HG02852 (cell line): Measurements from ENCODE around the gene CYFIP1.
"Not testable (repeated sequence)": the region's sequence is repeated elsewhere in the genome, so short reads cannot be mapped to it uniquely, and the experiment has no call there.

Experiments
- ATAC-seq: cut with Tn5 transposase; IDR thresholded peaks from one replicate; pipeline ENCODE4 v1.9.1; 2021; ENCODE audit warnings: mild to moderate bottlenecking, moderate library complexity; ENCODE audit not compliant: unreplicated experiment

Gene CYFIP1

DNA sequence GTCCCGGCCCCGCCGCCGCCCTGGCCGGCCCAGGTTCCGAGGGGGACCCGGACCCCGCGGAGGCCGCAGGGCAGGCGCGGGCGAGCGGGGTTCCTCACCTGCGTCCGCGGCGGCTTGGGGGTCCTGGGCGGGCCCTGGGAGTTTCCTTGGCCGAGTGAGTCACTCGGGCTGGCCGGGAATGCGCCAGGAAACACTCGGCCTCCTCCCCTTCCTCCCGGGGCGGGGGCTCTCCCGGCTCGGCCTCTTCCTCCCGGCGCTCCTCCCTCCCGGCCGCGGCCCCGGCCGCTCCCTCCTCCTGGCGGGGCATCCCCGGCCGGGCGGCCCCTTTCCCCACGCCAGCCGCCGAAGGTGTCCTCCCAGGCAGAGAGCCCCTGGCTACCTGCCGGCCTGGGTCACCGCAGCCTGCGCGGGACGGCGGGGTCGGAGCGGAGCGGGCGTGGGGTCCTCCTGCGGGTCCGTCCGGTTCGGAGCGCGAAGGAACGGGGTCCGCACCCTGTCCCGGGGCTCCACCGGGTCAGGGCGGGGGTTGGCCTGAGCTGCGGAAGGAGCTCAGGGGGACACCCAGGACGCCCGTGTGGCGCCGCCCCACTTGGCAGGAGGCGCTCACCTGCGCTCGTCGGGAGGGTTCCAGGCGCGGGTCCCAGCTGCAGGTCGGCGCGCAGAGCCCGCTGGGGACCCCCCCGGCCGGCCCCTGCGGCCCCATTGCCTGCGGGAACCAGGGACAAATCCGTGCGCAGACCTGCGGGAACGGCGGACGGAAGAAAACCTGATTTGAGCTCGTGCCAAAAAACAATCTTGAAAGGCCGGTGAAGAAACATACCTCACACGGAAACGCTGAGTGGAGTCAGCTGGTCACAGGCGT is at the start of gene CYFIP1:
Gene CYFIP1, minus strand, starts transcription at position 180 of the 862 bp plus-strand sequence. CDS start 33,083 bp downstream, outside the sequence.
- ATAC-seq: peak; percentile 73

DNA sequence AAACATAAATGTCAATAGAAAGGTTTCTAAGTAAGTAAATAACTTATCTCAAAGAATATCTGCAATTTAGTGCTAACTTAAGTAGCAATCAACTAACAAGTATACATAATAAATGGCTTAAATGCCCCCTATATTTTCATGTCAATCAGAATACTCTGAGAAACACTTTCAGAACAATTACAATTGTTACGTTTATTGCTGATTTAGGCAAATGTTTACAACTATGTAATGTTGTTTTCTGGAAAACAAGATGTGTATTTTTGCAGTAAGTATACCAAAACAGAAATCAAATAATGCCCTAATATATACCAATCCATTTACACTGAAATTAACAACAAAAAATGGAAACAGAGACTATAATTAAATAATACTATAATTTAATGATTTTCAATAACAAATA is 46.0 kb upstream of the CYFIP1 start:
- ATAC-seq: no peak

DNA sequence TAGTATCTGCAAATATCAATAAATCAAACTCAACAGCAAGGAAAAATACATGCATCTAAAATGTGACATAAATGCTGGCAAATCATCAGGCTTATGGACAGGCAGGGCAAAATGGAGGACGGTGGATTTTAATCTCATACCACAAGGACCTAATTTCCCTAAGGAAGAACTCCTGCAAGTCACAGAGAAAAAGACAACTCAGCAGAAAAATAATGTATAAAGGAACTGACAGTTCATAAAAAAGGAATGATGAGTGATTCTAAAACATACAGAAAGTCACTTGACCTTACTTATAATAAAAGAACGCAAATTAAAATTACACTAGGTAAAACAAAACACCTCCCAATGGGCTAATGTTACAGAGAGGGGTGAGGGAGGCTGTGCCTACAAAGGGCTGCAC is 42.0 kb upstream of the CYFIP1 start:
- no peak for ATAC-seq

DNA sequence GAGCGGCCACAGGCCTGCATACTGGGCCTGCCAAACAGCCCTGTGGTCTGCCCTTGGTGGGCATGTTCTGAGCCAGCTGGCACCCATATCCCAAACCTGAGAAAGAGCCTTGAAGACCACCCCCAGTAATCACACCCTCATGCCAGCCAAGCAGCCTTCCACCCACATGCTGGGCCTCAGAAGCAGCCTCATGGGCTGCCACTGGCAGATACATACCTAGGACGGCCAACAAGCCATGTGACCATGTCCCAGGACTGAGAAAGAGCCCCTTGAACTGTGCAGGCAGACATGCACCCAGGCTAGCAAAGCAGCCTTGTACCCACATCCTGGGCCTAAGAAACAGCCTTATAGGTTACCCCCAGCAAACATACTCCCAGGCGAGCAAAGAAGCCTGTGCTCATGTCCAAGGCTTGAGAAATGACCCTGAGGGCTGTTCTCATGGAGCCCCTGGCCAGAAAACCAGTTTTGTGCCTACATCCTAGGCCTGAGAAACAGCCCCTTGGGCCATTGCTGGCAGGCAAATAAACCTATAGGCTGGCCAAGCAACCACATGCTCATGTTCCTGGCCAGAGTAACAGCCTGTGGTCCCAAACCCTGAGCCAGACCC is 34.3 kb upstream of the CYFIP1 start:
- no peak for ATAC-seq

DNA sequence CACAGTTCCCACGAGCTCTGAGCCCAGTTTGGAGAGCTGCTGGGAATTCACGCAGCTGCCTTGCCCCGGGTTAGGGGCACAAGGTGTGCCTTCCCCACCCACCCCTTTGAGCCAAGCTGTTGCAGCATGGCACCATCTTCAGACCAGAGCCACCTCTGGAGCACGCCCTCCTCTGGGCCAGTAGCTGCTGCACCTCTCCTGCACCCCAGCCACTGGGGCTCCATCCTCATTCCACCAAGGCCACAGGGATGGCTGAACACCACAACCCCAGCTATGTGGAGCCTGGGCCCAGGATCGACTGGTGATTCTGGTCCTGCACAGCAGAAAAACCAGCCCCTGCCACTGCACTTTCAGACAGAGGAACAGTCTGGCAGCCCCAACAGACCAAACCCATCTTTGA is 33.5 kb upstream of the CYFIP1 start:
- no peak for ATAC-seq

- not testable (repeated sequence) for ATAC-seq
These were observed 32.4 kb upstream of the CYFIP1 start for GRCh38 chr15:23012616-23013015.

GRCh38 chr15:23003736-23004135 is 23.6 kb upstream of the CYFIP1 start:
- no peak for ATAC-seq

DNA sequence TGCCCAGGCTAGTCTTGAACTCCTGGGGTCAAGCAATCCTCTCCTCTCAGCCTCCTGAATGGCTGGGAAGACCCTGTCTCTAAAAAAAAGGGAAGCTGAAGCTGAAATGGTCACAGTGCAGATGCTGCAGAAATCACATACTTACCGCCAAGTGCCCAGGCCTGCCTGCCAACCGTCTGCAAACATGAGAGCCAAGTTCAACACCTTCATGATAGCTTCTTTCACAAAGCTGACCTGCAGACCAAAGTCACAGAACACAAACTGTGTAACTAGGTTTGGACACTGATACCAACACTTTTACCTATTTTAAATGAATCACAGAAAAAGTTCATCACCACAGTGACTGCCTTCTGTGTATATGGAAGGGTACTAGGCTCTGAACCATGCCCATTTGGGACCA is 22.8 kb upstream of the CYFIP1 start:
- no peak for ATAC-seq

- no peak for ATAC-seq
These were observed 15.6 kb upstream of the CYFIP1 start for GRCh38 chr15:22995795-22996194.

GRCh38 chr15:22992024-22992326 is 11.8 kb upstream of the CYFIP1 start:
- ATAC-seq: no peak

- no peak for ATAC-seq
These were observed 9.7 kb upstream of the CYFIP1 start for GRCh38 chr15:22989576-22990477.

DNA sequence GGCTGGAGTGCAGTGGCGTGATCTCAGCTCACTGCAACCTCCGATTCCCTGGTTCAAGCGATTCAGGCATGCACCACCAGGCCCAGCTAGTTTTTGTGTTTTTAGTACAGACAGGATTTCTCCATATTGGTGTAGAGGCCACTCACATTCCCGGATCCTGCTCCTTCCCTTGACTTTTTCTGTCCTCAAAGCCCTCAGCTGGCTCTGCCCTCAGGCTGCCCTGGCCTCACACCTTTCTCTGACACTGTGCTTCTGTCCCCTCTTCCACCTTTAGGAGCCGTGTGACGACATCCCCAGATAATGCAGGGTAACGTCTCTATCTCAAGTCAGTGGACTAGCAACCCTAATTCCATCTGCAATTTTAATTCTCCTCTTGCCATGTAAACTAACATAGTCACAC is 8.6 kb upstream of the CYFIP1 start:
- no peak for ATAC-seq

GRCh38 chr15:22981931-22982330 is 1.8 kb upstream of the CYFIP1 start:
- not testable (repeated sequence) for ATAC-seq

GRCh38 chr15:22981051-22981840 is 1.1 kb upstream of the CYFIP1 start:
- no peak for ATAC-seq

DNA sequence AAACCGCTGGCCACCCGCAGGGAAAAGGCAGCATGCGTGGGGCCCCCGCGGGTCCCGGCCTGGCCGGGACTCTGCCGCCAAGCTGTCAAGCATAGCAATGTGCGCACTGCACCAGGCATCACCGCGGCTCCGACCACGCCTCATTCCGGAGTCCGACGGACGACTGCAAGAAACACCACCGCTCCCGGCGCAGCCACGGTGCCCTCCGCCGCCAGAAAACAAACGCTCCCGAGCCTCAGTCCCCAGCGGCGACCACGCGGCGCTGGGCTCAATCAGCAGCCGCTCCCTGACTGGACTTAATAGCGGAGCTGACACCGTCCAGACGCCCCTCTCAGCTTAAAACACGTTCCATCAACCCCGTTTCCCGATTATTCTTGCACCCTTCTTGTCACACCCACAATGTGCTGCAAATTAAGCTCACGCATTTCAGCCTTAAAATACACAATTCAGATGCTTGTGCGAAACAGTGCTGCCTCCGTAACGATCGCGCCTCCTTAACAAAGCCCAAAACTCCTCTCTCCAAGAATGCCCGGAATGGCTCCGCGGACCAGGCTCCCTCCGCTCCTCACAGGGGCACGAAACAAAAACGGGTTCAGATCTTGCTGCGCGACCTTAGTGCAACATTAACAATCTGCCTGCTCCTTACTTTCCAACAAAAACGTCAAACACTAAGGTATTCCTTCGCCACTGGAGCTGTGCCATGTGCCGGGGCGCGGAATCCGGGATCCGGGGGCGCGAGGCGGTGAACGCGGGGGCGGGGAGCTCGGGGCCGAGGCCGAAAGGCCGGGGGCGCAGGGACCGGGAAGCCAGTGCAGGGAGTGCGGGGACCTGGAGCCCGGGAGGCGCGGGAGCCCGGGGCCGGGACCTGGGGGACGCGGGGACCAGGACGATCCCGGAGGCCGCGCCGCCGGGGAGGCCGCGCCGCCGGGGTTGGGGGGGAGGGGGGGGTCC is 655 bp downstream of the CYFIP1 start:
- peak; percentile 42 for ATAC-seq

GRCh38 chr15:22978691-22979237 is 1.4 kb downstream of the CYFIP1 start:
- peak; percentile 28 for ATAC-seq

GRCh38 chr15:22974745-22975144 is 5.4 kb downstream of the CYFIP1 start:
- no peak for ATAC-seq

- no peak for ATAC-seq
These were observed 6.2 kb downstream of the CYFIP1 start for GRCh38 chr15:22973987-22974386.

GRCh38 chr15:22973286-22973685 is 6.9 kb downstream of the CYFIP1 start:
- peak; percentile 86 for ATAC-seq
